Frontal cortex (tissue), 4 donors: ENCODE measurements around the gene CUX1. TPM values are rescaled to one million over a fixed set of nuclear protein-coding genes. Genes with fewer than 3 reads are reported as not detected.
A peak's percentile ranks its signal among the peaks of the same experiment; 100 is the strongest.
"Not testable (repeated sequence)": the region's sequence is repeated elsewhere in the genome, so short reads cannot be mapped to it uniquely, and the experiment has no call there.

Source experiments
- DNase-seq, 2 donors: peaks; one replicate each; pipeline ENCODE4 v3.0.0; 2012; ENCODE audit warnings: low spot score in 2 of 2
- FAIRE-seq: peaks from 2 replicates; lab custom pipeline; 2012; peaks lifted over from hg19 to GRCh38; lab: Jason Lieb, UNC
- total RNA-seq: library from RNA; depleted of rRNA; stranded (reverse); fragments of >200 nt; gene quantifications from one replicate; pipeline ENCODE4 v1.2.3, GENCODE V29; 2014
- donor health status: control.
- donor health status: control.
- donor health status: control.

CUX1 gene
- total RNA-seq, 1 donor from 2014 or later: 23.6 TPM

GRCh38 chr7:101795461-101795860 lies 22.0 kb upstream of the CUX1 start:
- FAIRE-seq: no peak
- no peak for DNase-seq

- not testable (repeated sequence) for FAIRE-seq
Measured at GRCh38 chr7:101798173-101798572, 19.3 kb upstream of the CUX1 start.

GRCh38 chr7:101803203-101804087 lies 14.0 kb upstream of the CUX1 start:
- FAIRE-seq: no peak
- DNase-seq: no peak

More at GRCh38 chr7:101798173-101798572, 19.3 kb upstream of the CUX1 start:
- not testable (repeated sequence) for DNase-seq

GRCh38 chr7:101804088-101804963 lies 13.1 kb upstream of the CUX1 start:
- DNase-seq (no peak), FAIRE-seq (no peak)

- FAIRE-seq (no peak), DNase-seq (no peak)
Measured at GRCh38 chr7:101804967-101805366, 12.5 kb upstream of the CUX1 start.

GRCh38 chr7:101812595-101812994 lies 4.8 kb upstream of the CUX1 start:
- no peak for FAIRE-seq
- DNase-seq: no peak

GRCh38 chr7:101813402-101814019 lies 3.9 kb upstream of the CUX1 start:
- FAIRE-seq (no peak), DNase-seq (no peak)

GRCh38 chr7:101814081-101814990 lies 3.1 kb upstream of the CUX1 start:
- no peak for FAIRE-seq
- DNase-seq: peak; percentile 78 to 82

- FAIRE-seq (no peak), DNase-seq (peak; percentile 80 to 84)
Measured at GRCh38 chr7:101814991-101815825, 2.2 kb upstream of the CUX1 start.

- DNase-seq: peak; percentile 78 to 86
- FAIRE-seq: no peak
Measured at GRCh38 chr7:101815826-101816594, 1.4 kb upstream of the CUX1 start.

- DNase-seq (peak; percentile 69 to 84), FAIRE-seq (no peak)
Measured at GRCh38 chr7:101816595-101817470, 593 bp upstream of the CUX1 start.

GRCh38 chr7:101818287-101819071 lies 1.1 kb downstream of the CUX1 start:
- DNase-seq (no peak), FAIRE-seq (no peak)

GRCh38 chr7:101819183-101819582 lies 1.8 kb downstream of the CUX1 start:
- no peak for FAIRE-seq
- DNase-seq: no peak

GRCh38 chr7:101819913-101820522 lies 2.6 kb downstream of the CUX1 start:
- DNase-seq (no peak), FAIRE-seq (no peak)

GRCh38 chr7:101820703-101821102 lies 3.3 kb downstream of the CUX1 start:
- no peak for FAIRE-seq
- no peak for DNase-seq
